ENCODE data around the gene RAB7B. TPM values are rescaled to one million over a fixed set of nuclear protein-coding genes. Genes with fewer than 3 reads are reported as not detected.

The RAB7B gene
- total and polyA plus RNA-seq, 2 of the 4 experiments (the other 2 are of a cell fraction), result 9.1 to 14.7 TPM

GRCh38 chr1:206005234-206005633 lies 2.0 kb upstream of the RAB7B start:
- no peak overlapping the region for H2BK20ac ChIP-seq (ENCODE audit: low read depth, low read length)
- no peak overlapping the region for H2BK5ac ChIP-seq (ENCODE audit: low read depth, low read length, poor library complexity, severe bottlenecking)
- H3K14ac ChIP-seq (replicated peaks; ENCODE audit: low read depth, low read length), result no peak overlapping the region
- no peak overlapping the region for H2AK5ac ChIP-seq (ENCODE audit: low read depth, low read length)
- no peak overlapping the region for H4K8ac ChIP-seq (ENCODE audit: low read depth in 2 of 2, low read length in 2 of 2)
- H3K79me1 ChIP-seq (ENCODE audit: low read depth in 1 of 2, low read length in 2 of 2), result peaks cover 0 to 12% of the 10 kb centered on the region in 2 experiments; a peak in 2 of 4 replicates
- no peaks in the 10 kb centered on the region for H3K9me3 ChIP-seq (ENCODE audit: control insufficient read depth, insufficient read depth, low read length)
- in situ Hi-C loops (cut with MboI; ENCODE audit: low sequenced_read_pairs), result no loop called here
- CTCF ChIA-PET, result no interaction called here
- dilution Hi-C loops (cut with HindIII; ENCODE audit: low sequenced_read_pairs, unreplicated experiment), result no loop called here
- no peak overlapping the region for H3K4me3 ChIP-seq (ENCODE audit: insufficient read depth, low read depth, low read length)
- WGBS, 2 experiments (ENCODE audit: extremely low coverage in 2 of 2, insufficient read length in 1 of 2), result no CpG with 5 or more reads among the region's 7 CpGs
- BruUV-seq (replicated peaks), result no TSS peak
- ATAC-seq (ENCODE audit: low read depth) (no peak), DNase-seq (no peak)
- H3K4me1 ChIP-seq (ENCODE audit: control insufficient read depth, insufficient read depth, low read length), result peaks cover 23% of the 10 kb centered on the region
- no peak overlapping the region for H3K18ac ChIP-seq (ENCODE audit: low read depth, low read length)
- H3K9ac ChIP-seq (ENCODE audit: low read depth, low read length), result no peak overlapping the region
- no peak overlapping the region for H3K27ac ChIP-seq (ENCODE audit: insufficient read depth, low read length)
- intact Hi-C loops (cut with micrococcal nuclease), result no loop called here
- H2BK120ac ChIP-seq (ENCODE audit: low read depth, low read length), result no peak overlapping the region
- H3K4me2 ChIP-seq (ENCODE audit: low read depth, low read length), result no peak overlapping the region
- POLR2A ChIA-PET (ENCODE audit: unreplicated experiment), result no interaction called here
- H3K27me3 ChIP-seq (ENCODE audit: control insufficient read depth, insufficient read depth, low read length), result no peaks in the 10 kb centered on the region
- H2AFZ ChIP-seq (replicated peaks; ENCODE audit: low read length, poor library complexity), result no peak overlapping the region
- H3K9me1 ChIP-seq (ENCODE audit: insufficient read depth, low read length), result peaks cover 19% of the 10 kb centered on the region
- no peak overlapping the region for H2BK15ac ChIP-seq (ENCODE audit: low read depth, low read length)
- no peaks in the 10 kb centered on the region for H3K36me3 ChIP-seq (ENCODE audit: control insufficient read depth, insufficient read depth, low read length)
- no peaks in the 10 kb centered on the region for H4K20me1 ChIP-seq (ENCODE audit: insufficient read depth, low read length)
- H3K4ac ChIP-seq (ENCODE audit: low read depth, low read length), result no peak overlapping the region
- H4K5ac ChIP-seq (ENCODE audit: low read depth, low read length), result no peak overlapping the region
- H4K91ac ChIP-seq (ENCODE audit: insufficient read depth, low read depth, low read length), result no peak overlapping the region
- TF ChIP-seq CHD1 (IDR thresholded peaks at IDR 0.05; ENCODE audit: low read depth, low read length) (no peak), MAFK (IDR thresholded peaks at IDR 0.05; ENCODE audit: low read depth, low read length) (no peak), MXI1 (IDR thresholded peaks at IDR 0.05; ENCODE audit: borderline replicate concordance, low read depth, low read length) (no peak), CEBPB (IDR thresholded peaks at IDR 0.05; ENCODE audit: low read depth, low read length) (no peak), POLR2A (IDR thresholded peaks at IDR 0.05; ENCODE audit: low read depth, low read length) (no peak), FOS (IDR thresholded peaks at IDR 0.05; ENCODE audit: low read depth, low read length) (no peak), NFE2L2 (IDR thresholded peaks at IDR 0.05; ENCODE audit: low read depth, low read length) (no peak), RCOR1 (IDR thresholded peaks at IDR 0.05; ENCODE audit: insufficient replicate concordance, low read length) (no peak), SMC3 (IDR thresholded peaks at IDR 0.05; ENCODE audit: low read depth, low read length) (no peak), RFX5 (IDR thresholded peaks at IDR 0.05; ENCODE audit: low read depth, low read length) (no peak), RAD21 (IDR thresholded peaks at IDR 0.05; ENCODE audit: low read length) (no peak), MAZ (IDR thresholded peaks at IDR 0.05; ENCODE audit: borderline replicate concordance, low read depth, low read length) (no peak), BHLHE40 (IDR thresholded peaks at IDR 0.05; ENCODE audit: low read depth, low read length) (no peak)
- TF ChIP-seq, protein P1, sequence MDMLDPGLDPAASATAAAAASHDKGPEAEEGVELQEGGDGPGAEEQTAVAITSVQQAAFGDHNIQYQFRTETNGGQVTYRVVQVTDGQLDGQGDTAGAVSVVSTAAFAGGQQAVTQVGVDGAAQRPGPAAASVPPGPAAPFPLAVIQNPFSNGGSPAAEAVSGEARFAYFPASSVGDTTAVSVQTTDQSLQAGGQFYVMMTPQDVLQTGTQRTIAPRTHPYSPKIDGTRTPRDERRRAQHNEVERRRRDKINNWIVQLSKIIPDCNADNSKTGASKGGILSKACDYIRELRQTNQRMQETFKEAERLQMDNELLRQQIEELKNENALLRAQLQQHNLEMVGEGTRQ (IDR thresholded peaks at IDR 0.05; ENCODE audit: low read depth, low read length), result no peak
- TF ChIP-seq, protein P2, sequence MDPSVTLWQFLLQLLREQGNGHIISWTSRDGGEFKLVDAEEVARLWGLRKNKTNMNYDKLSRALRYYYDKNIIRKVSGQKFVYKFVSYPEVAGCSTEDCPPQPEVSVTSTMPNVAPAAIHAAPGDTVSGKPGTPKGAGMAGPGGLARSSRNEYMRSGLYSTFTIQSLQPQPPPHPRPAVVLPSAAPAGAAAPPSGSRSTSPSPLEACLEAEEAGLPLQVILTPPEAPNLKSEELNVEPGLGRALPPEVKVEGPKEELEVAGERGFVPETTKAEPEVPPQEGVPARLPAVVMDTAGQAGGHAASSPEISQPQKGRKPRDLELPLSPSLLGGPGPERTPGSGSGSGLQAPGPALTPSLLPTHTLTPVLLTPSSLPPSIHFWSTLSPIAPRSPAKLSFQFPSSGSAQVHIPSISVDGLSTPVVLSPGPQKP (IDR thresholded peaks at IDR 0.05; ENCODE audit: borderline replicate concordance, low read depth, low read length), result no peak
- TF ChIP-seq, protein P3, sequence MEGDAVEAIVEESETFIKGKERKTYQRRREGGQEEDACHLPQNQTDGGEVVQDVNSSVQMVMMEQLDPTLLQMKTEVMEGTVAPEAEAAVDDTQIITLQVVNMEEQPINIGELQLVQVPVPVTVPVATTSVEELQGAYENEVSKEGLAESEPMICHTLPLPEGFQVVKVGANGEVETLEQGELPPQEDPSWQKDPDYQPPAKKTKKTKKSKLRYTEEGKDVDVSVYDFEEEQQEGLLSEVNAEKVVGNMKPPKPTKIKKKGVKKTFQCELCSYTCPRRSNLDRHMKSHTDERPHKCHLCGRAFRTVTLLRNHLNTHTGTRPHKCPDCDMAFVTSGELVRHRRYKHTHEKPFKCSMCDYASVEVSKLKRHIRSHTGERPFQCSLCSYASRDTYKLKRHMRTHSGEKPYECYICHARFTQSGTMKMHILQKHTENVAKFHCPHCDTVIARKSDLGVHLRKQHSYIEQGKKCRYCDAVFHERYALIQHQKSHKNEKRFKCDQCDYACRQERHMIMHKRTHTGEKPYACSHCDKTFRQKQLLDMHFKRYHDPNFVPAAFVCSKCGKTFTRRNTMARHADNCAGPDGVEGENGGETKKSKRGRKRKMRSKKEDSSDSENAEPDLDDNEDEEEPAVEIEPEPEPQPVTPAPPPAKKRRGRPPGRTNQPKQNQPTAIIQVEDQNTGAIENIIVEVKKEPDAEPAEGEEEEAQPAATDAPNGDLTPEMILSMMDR (conservative IDR thresholded peaks at IDR 0.05; ENCODE audit: low read depth, low read length), result no peak
- H2AK9ac ChIP-seq (replicated peaks; ENCODE audit: low read depth, low read length, poor library complexity), result no peak overlapping the region
- no peak overlapping the region for H3K56ac ChIP-seq (ENCODE audit: extremely low read depth, insufficient read depth, low read length)
- no peak overlapping the region for H3K23ac ChIP-seq (ENCODE audit: low read depth, low read length)

Data from IMR-90 (cell line).